Cardiac muscle cell (in vitro differentiated cells and primary cell): Measurements from ENCODE around the gene TAOK2. TPM values are rescaled to one million over a fixed set of nuclear protein-coding genes. Genes with fewer than 3 reads are reported as not detected.

ENCODE experiments used
- polyA plus RNA-seq: library from polyadenylated mRNA; unstranded; fragments of >200 nt; fragmentation: Nextera tagmentation; extraction: Ambion mirVana; gene quantifications from 2 replicates; pipeline ENCODE4 v1.2.1, GENCODE V29; 2016
- total RNA-seq: library from RNA; depleted of rRNA; stranded (reverse); fragments of >200 nt; gene quantifications from 2 replicates; pipeline ENCODE4 v1.2.3, GENCODE V29; 2016

The TAOK2 gene
- total and polyA plus RNA-seq, 2 experiments from 2014 or later = 25.8 to 70.9 TPM

Other genes with a start within 250 kb of the TAOK2 start
- gene C16orf54, start 227.9 kb upstream of the TAOK2 start, total RNA-seq = not detected in 2 replicates
- gene C16orf54, start 227.9 kb upstream of the TAOK2 start, polyA plus RNA-seq = not detected in 2 replicates
- not detected in 2 replicates for gene ZG16, start 195.6 kb upstream of the TAOK2 start, total RNA-seq
- gene ZG16, start 195.6 kb upstream of the TAOK2 start, polyA plus RNA-seq = not detected in 2 replicates
- gene KIF22, start 183.1 kb upstream of the TAOK2 start, total RNA-seq = 57.5 and 121 TPM in 2 replicates
- gene KIF22, start 183.1 kb upstream of the TAOK2 start, polyA plus RNA-seq = 59.5 and 103 TPM in 2 replicates
- gene MAZ, start 167.3 kb upstream of the TAOK2 start, total RNA-seq = 310 and 370 TPM in 2 replicates
- gene MAZ, start 167.3 kb upstream of the TAOK2 start, polyA plus RNA-seq = 186 and 257 TPM in 2 replicates
- gene PRRT2, start 161.7 kb upstream of the TAOK2 start, total RNA-seq = 17.9 and 19.7 TPM in 2 replicates
- 19.3 and 19.8 TPM in 2 replicates for gene PRRT2, start 161.7 kb upstream of the TAOK2 start, polyA plus RNA-seq
- 113 and 120 TPM in 2 replicates for gene PAGR1, start 157.7 kb upstream of the TAOK2 start, total RNA-seq
- 106 and 113 TPM in 2 replicates for gene PAGR1, start 157.7 kb upstream of the TAOK2 start, polyA plus RNA-seq
- gene MVP, start 153.4 kb upstream of the TAOK2 start, total RNA-seq = 8.9 and 25.0 TPM in 2 replicates
- 9.3 and 21.2 TPM in 2 replicates for gene MVP, start 153.4 kb upstream of the TAOK2 start, polyA plus RNA-seq
- gene CDIPT, start 110.6 kb upstream of the TAOK2 start, total RNA-seq = 138 and 139 TPM in 2 replicates
- gene CDIPT, start 110.6 kb upstream of the TAOK2 start, polyA plus RNA-seq = 144 TPM in 2 replicates
- gene SEZ6L2, start 74.3 kb upstream of the TAOK2 start, total RNA-seq = 13.9 and 21.1 TPM in 2 replicates
- gene SEZ6L2, start 74.3 kb upstream of the TAOK2 start, polyA plus RNA-seq = 5.8 and 10.3 TPM in 2 replicates
- gene ASPHD1, start 73.4 kb upstream of the TAOK2 start, total RNA-seq = 1.8 and 3.9 TPM in 2 replicates
- gene ASPHD1, start 73.4 kb upstream of the TAOK2 start, polyA plus RNA-seq = 1.8 and 2.3 TPM in 2 replicates
- gene KCTD13, start 47.6 kb upstream of the TAOK2 start, total RNA-seq = 17.6 and 22.1 TPM in 2 replicates
- 22.3 and 23.3 TPM in 2 replicates for gene KCTD13, start 47.6 kb upstream of the TAOK2 start, polyA plus RNA-seq
- gene TMEM219, start 11.8 kb upstream of the TAOK2 start, total RNA-seq = 73.7 and 110 TPM in 2 replicates
- 109 and 156 TPM in 2 replicates for gene TMEM219, start 11.8 kb upstream of the TAOK2 start, polyA plus RNA-seq
- 22.2 and 25.6 TPM in 2 replicates for gene HIRIP3, start 21.7 kb downstream of the TAOK2 start, total RNA-seq
- 26.7 and 32.5 TPM in 2 replicates for gene HIRIP3, start 21.7 kb downstream of the TAOK2 start, polyA plus RNA-seq
- gene INO80E, start 22.4 kb downstream of the TAOK2 start, total RNA-seq = 83.7 and 167 TPM in 2 replicates
- 17.1 and 19.0 TPM in 2 replicates for gene INO80E, start 22.4 kb downstream of the TAOK2 start, polyA plus RNA-seq
- 1.6 and 7.2 TPM in 2 replicates for gene DOC2A, start 37.2 kb downstream of the TAOK2 start, total RNA-seq
- gene DOC2A, start 37.2 kb downstream of the TAOK2 start, polyA plus RNA-seq = 3.3 and 6.9 TPM in 2 replicates
- not detected in 2 replicates for gene C16orf92, start 49.3 kb downstream of the TAOK2 start, total RNA-seq
- not detected in 2 replicates for gene C16orf92, start 49.3 kb downstream of the TAOK2 start, polyA plus RNA-seq
- 0.21 and 0.36 TPM in 2 replicates for gene TLCD3B, start 57.4 kb downstream of the TAOK2 start, total RNA-seq
- not detected in 2 replicates for gene TLCD3B, start 57.4 kb downstream of the TAOK2 start, polyA plus RNA-seq
- gene ALDOA, start 91.9 kb downstream of the TAOK2 start, total RNA-seq = 3,852 and 5,767 TPM in 2 replicates
- 5,441 and 6,816 TPM in 2 replicates for gene ALDOA, start 91.9 kb downstream of the TAOK2 start, polyA plus RNA-seq
- gene PPP4C, start 102.1 kb downstream of the TAOK2 start, total RNA-seq = 94.3 and 134 TPM in 2 replicates
- 217 and 225 TPM in 2 replicates for gene PPP4C, start 102.1 kb downstream of the TAOK2 start, polyA plus RNA-seq
- gene TBX6, start 118.1 kb downstream of the TAOK2 start, total RNA-seq = 1.6 and 5.0 TPM in 2 replicates
- gene TBX6, start 118.1 kb downstream of the TAOK2 start, polyA plus RNA-seq = 2.2 and 8.9 TPM in 2 replicates
- gene YPEL3, start 122.3 kb downstream of the TAOK2 start, total RNA-seq = 67.1 and 107 TPM in 2 replicates
- gene YPEL3, start 122.3 kb downstream of the TAOK2 start, polyA plus RNA-seq = 115 and 143 TPM in 2 replicates
- gene GDPD3, start 139.7 kb downstream of the TAOK2 start, total RNA-seq = 1.7 and 2.0 TPM in 2 replicates
- 0.72 and 0.96 TPM in 2 replicates for gene GDPD3, start 139.7 kb downstream of the TAOK2 start, polyA plus RNA-seq
- gene MAPK3, start 149.4 kb downstream of the TAOK2 start, total RNA-seq = 57.2 and 70.2 TPM in 2 replicates
- 29.7 and 35.9 TPM in 2 replicates for gene MAPK3, start 149.4 kb downstream of the TAOK2 start, polyA plus RNA-seq
- gene CORO1A, start 209.7 kb downstream of the TAOK2 start, total RNA-seq = 0.92 and 3.2 TPM in 2 replicates
- gene CORO1A, start 209.7 kb downstream of the TAOK2 start, polyA plus RNA-seq = 2.0 and 3.4 TPM in 2 replicates
- 254 and 290 TPM in 2 replicates for gene BOLA2B, start 219.8 kb downstream of the TAOK2 start, total RNA-seq
- gene BOLA2B, start 219.8 kb downstream of the TAOK2 start, polyA plus RNA-seq = 89.4 and 146 TPM in 2 replicates
- 61.6 and 76.1 TPM in 2 replicates for gene SLX1A, start 220.0 kb downstream of the TAOK2 start, total RNA-seq
- 67.3 and 85.1 TPM in 2 replicates for gene SLX1A, start 220.0 kb downstream of the TAOK2 start, polyA plus RNA-seq
- 3.7 and 4.2 TPM in 2 replicates for gene SULT1A3, start 225.4 kb downstream of the TAOK2 start, total RNA-seq
- 7.7 and 17.1 TPM in 2 replicates for gene SULT1A3, start 225.4 kb downstream of the TAOK2 start, polyA plus RNA-seq